GM21528 (cell line): ENCODE results near the gene BCDIN3D.

Experiments used
- ATAC-seq: cut with Tn5 transposase; IDR thresholded peaks from one replicate; pipeline ENCODE4 v1.9.1; 2021; ENCODE audit warnings: mild to moderate bottlenecking, moderate library complexity; ENCODE audit not compliant: unreplicated experiment, low FRiP score

Gene BCDIN3D

DNA sequence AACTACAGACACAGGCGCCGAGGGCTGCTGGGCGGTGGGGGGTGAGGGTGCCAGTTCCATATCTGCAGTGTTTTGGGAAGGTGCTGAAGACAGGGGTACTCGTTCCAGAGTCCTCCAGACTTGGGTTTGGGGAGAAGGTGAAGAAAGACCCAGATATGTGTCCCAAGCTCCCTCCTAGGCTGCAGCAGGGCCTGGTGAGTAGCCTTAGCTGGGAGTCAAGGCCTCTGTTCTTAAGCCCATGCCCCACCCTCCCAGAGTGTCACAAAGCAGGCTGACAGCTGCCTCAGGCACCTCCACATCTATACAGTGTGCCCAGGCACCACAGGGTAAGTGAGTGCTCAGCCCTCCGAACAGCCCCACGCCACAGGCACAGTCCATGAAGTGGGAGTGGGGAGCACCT, 19.0 kb downstream of the BCDIN3D start:
- no peak for ATAC-seq

GRCh38 chr12:49823350-49823749, 19.6 kb downstream of the BCDIN3D start:
- ATAC-seq: no peak

- no peak for ATAC-seq
These were observed 21.3 kb downstream of the BCDIN3D start for GRCh38 chr12:49821373-49822287.

DNA sequence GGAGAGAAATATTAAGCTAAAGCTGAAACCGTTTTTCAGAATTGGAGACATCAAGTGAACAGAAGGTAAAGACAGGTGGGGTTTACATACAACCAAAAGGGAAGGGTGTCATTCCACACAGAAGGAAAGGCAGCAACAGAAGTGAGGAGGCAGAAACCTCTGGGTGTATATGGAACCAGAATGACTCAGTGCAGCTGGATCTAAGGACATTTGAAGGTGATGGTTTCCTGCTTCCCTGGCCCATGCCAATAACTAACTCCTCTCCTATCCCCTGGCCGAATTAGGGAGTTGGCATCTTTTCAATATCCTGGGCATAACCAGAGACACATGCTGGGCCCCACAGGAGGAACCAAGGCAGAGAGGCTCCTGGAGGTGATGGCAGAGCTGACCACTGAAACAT, 23.1 kb downstream of the BCDIN3D start:
- ATAC-seq: no peak

- ATAC-seq: no peak
These were observed 24.5 kb downstream of the BCDIN3D start for GRCh38 chr12:49818241-49818895.

- ATAC-seq: no peak
These were observed 29.8 kb downstream of the BCDIN3D start for GRCh38 chr12:49813131-49813530.

DNA sequence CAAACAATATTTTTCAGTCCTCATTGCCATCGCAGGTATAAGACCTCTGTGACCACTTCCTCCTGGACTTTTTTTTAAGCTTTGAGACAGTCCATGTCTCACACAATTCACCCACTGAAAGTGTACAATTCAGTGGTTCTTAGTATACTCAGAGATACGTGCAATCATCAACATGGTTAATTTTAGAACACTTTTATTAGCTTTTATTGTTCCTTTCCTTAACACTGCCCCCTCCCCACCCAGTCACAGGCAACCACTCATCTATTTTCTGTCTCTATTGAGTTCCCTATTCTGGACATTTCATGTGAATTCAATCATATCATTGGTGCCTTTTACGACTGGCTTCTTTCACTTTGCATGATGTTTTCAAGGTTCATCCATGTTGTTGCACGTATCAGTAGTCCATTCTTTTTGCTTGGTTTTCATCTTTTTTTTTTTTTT, 30.9 kb downstream of the BCDIN3D start:
- ATAC-seq: no peak

- no peak for ATAC-seq
These were observed 31.8 kb downstream of the BCDIN3D start for GRCh38 chr12:49811136-49811535.

DNA sequence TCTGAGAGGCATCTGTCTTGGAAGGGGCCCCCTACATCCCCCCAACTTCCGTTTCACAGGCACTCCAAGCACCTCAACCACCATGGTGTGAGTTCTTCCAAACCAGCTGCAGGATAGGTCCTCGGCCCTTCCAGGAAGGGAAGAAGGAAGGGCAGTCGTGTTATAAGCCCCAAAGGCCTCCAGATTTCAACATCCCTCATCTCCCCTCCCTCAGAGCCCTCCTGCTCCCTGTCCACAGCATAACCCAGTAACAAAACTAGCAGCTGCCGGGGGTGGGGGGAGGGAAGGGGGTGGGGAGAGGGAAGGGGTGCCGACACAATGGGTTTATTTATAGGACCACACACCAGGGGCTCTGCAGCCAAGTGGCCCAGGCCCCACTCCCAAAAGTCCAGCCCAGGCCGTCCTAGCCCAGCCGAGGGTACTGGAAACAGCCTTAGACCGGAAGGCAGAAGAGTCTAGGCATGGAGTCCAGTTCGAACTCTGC, 33.0 kb downstream of the BCDIN3D start:
- ATAC-seq: no peak

GRCh38 chr12:49809381-49809905, 33.5 kb downstream of the BCDIN3D start:
- ATAC-seq: no peak

- ATAC-seq: no peak
These were observed 34.1 kb downstream of the BCDIN3D start for GRCh38 chr12:49808686-49809380.

- no peak for ATAC-seq
These were observed 34.8 kb downstream of the BCDIN3D start for GRCh38 chr12:49807991-49808580.

DNA sequence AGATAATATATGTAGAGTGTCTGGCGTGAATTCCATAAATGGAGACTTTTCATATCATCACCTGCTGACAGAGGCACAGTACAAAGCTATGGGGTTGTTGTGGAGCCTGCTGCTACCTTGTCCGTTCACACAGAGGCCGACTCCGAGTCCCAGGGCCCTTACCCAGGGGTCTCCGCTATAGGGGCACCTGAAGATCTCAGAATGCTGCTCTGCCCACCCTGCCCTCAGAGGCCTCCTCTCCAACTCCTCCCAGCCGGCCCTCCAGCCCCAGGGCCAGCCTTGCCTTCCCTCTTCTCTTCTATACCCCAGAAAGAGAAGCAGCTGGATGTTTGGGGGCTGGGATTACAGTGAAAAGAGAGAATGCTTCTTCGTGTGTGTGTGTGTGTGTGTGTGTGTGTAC, 36.0 kb downstream of the BCDIN3D start:
- no peak for ATAC-seq

DNA sequence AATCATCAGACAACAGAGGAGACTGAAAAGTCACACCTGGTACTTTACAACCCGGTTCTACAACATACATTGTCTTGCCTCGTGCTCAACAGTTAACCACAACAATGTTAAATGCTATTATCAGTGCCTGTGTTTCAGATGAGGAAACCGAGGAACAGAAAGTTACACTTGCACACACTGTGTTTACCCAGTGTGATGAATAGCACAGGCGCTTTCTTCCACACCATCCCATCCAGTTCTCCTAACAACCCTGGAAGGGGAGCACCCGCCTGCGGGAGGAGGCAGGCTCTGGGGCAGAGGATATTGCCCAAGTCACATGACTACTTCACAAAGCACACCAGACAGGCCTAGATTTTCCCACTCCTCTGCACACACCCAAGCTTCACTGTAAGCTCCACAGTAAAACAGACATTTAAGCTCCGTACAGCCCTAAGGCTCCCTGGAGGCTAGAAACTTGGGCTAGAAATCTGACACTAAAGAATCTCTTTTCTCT, 36.5 kb downstream of the BCDIN3D start:
- ATAC-seq: no peak

DNA sequence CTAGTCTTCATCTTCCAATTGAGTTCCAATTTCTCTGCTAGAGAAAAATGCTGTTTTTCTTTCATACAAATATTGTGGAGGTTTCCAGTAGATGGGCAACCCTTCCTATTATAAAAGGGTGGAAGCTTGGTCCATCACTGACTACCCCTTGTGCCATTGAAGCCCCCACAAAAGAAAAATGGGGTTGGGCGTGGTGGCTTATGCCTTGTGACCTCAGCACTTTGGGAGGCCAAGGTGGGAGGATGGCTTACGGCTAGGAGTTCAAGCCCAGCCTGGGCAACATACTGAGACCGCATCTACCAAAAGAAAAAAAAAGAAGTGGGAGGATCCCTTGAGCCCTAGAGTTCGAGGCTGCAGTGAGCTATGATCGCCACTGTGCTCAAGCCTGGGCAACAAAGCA, 37.5 kb downstream of the BCDIN3D start:
- ATAC-seq: no peak

GRCh38 chr12:49804821-49805220, 38.1 kb downstream of the BCDIN3D start:
- ATAC-seq: no peak

DNA sequence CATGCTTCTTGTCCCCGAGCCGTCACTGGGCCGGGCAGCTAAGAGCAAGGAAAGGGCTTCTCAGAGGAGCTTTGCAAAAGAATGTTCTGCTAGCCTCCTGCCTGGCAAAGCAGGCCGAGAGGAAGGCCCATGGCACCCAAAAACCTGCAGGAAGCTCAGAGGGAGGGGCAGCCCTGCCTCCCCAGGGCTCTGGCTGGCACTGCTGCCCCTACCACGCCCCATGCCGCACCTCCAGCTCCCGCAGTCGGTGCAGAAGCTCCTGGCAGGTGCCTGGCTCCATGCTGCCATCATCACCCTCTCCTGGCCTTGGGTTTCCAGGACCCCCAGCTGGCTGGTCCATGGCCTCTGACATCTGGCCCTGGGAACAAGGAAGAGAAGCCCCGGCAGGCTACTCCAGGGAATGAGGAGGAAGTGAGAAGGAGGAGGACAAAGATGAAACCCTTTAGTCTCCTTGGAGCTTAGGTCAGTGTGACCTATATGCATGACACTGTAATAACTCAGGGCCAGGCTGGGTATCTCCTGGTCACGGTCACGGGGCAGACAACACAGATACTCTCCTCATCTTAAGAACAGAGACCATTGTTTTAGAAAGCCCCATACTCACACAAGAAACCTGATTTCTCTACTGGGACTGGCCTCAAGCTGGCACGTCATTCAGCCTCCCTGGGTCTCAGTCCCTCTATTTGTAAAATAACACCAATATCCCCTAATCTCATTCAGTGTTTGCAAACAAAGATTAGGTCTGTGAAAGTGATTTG, 39.0 kb downstream of the BCDIN3D start:
- ATAC-seq: no peak

DNA sequence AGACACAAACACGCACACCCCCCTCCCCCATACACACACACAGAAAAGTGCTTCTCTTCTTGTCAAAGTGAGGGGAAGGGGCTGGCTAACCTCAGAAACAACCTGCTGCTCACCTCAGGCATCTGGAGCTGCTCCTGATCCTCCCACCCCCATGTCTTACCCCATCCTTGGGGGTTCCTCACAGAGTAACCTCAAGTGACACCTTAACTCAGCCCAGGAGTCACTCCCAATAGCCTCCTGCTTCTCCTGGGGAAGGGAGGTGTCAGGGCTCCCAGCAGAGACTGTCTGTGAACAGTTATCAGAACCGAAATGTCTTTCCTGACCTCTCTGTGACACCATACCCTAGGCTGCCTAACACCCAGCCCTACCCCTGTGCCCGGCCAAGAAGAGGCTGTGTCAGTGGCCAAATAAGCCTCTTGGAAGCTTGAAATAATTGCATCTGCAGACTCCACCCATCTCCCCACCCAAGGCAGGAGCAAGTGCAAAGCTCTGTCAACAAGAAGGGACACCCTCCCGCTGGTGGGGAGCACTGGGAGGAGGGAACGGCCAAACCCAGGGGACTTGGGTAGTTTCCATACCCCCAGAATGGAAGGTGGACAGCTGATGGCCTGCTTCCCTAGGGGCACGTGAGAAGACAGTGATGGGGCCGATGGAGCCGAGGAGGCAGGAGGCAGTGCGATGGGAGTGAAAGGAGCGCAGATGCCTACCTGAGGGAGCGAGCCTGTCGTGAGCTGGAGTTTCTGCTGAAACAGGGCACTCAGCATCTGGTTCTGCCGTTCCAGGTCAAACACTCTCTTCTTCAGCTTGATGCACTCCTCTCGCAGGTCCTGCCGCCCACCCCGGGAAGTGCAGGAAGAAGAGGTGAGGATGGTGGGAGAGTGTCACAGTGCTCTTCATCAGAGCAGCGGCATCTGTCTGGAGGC, 41.5 kb downstream of the BCDIN3D start:
- ATAC-seq: no peak
